Measurements from ENCODE around the gene CXCL5. TPM values are rescaled to one million over a fixed set of nuclear protein-coding genes. Genes with fewer than 3 reads are reported as not detected.

The CXCL5 gene
- total and polyA plus RNA-seq, 2 donors from 2014 or later, result 0.63 TPM; not detected in 1

- no peaks in the 10 kb centered on the region for H3K27me3 ChIP-seq (ENCODE audit: control insufficient read depth, insufficient read depth, low read length)
- no peaks in the 10 kb centered on the region for H3K36me3 ChIP-seq (ENCODE audit: control insufficient read depth in 2 of 3, insufficient read depth in 3 of 3, low read length in 3 of 3)
- intact Hi-C loops (cut with DNase I), result no loop called here
- H3K9me3 ChIP-seq (ENCODE audit: control insufficient read depth in 2 of 3, insufficient read depth in 1 of 3, low read length in 3 of 3), result no peaks in the 10 kb centered on the region
- no peak overlapping the region for H3K9ac ChIP-seq (ENCODE audit: low read length in 3 of 3)
- no peak overlapping the region for H3K27ac ChIP-seq (ENCODE audit: low read depth in 2 of 2, low read length in 2 of 2)
- DNase-seq, result no peak
- FAIRE-seq, result no peak
- no peak overlapping the region for H3K4me3 ChIP-seq (ENCODE audit: low read length in 3 of 3)
- TF ChIP-seq CTCF (IDR thresholded peaks at IDR 0.05; ENCODE audit: borderline replicate concordance, extremely low read depth, insufficient read depth), result no peak
- H3K4me1 ChIP-seq (ENCODE audit: control insufficient read depth in 2 of 3, insufficient read depth in 2 of 3, low read depth in 1 of 3, low read length in 3 of 3), result no peaks in the 10 kb centered on the region
Measured at GRCh38 chr4:73990988-73991741, 7.3 kb downstream of the CXCL5 start.

- no peaks in the 10 kb centered on the region for H3K27me3 ChIP-seq (ENCODE audit: control insufficient read depth, insufficient read depth, low read length)
- no peaks in the 10 kb centered on the region for H3K4me1 ChIP-seq (ENCODE audit: control insufficient read depth in 2 of 3, insufficient read depth in 2 of 3, low read depth in 1 of 3, low read length in 3 of 3)
- TF ChIP-seq CTCF (IDR thresholded peaks at IDR 0.05; ENCODE audit: borderline replicate concordance, extremely low read depth, insufficient read depth), result no peak
- no peaks in the 10 kb centered on the region for H3K36me3 ChIP-seq (ENCODE audit: control insufficient read depth in 2 of 3, insufficient read depth in 3 of 3, low read length in 3 of 3)
- intact Hi-C loops (cut with DNase I), result no loop called here
- H3K4me3 ChIP-seq (ENCODE audit: low read length in 3 of 3), result no peak overlapping the region
- no peak overlapping the region for H3K27ac ChIP-seq (ENCODE audit: low read depth in 2 of 2, low read length in 2 of 2)
- H3K9ac ChIP-seq (ENCODE audit: low read length in 3 of 3), result no peak overlapping the region
- FAIRE-seq, result no peak
- no peaks in the 10 kb centered on the region for H3K9me3 ChIP-seq (ENCODE audit: control insufficient read depth in 2 of 3, insufficient read depth in 1 of 3, low read length in 3 of 3)
- DNase-seq, result peak in 1 of 5 donors; percentile 15
Measured at GRCh38 chr4:73989928-73990327, 8.5 kb downstream of the CXCL5 start.

- intact Hi-C loops (cut with DNase I), result no loop called here
- H3K27ac ChIP-seq (ENCODE audit: low read depth in 2 of 2, low read length in 2 of 2), result no peak overlapping the region
- H3K27me3 ChIP-seq (ENCODE audit: control insufficient read depth, insufficient read depth, low read length), result no peaks in the 10 kb centered on the region
- no peaks in the 10 kb centered on the region for H3K36me3 ChIP-seq (ENCODE audit: control insufficient read depth in 2 of 3, insufficient read depth in 3 of 3, low read length in 3 of 3)
- H3K9ac ChIP-seq (ENCODE audit: low read length in 3 of 3), result no peak overlapping the region
- TF ChIP-seq CTCF (IDR thresholded peaks at IDR 0.05; ENCODE audit: borderline replicate concordance, extremely low read depth, insufficient read depth), result no peak
- no peak for FAIRE-seq
- no peak overlapping the region for H3K4me3 ChIP-seq (ENCODE audit: low read length in 3 of 3)
- no peak for DNase-seq
- no peaks in the 10 kb centered on the region for H3K9me3 ChIP-seq (ENCODE audit: control insufficient read depth in 2 of 3, insufficient read depth in 1 of 3, low read length in 3 of 3)
- H3K4me1 ChIP-seq (ENCODE audit: control insufficient read depth in 2 of 3, insufficient read depth in 2 of 3, low read depth in 1 of 3, low read length in 3 of 3), result no peaks in the 10 kb centered on the region
Measured at GRCh38 chr4:73989031-73989430, 9.4 kb downstream of the CXCL5 start.
